H9 (cell line): ENCODE measurements around the gene PXDN. TPM values are rescaled to one million over a fixed set of nuclear protein-coding genes. Genes with fewer than 3 reads are reported as not detected.

ENCODE experiments used
- DNase-seq: peaks from one replicate; pipeline ENCODE4 v3.0.0-alpha.2; 2017
- H2AFZ ChIP-seq: one replicate; pipeline ENCODE4 v1.6.1; 2013; ENCODE audit warnings: mild to moderate bottlenecking, low read length, control low read depth, moderate library complexity
- H2AK5ac ChIP-seq: 2 replicates; pipeline ENCODE4 v1.6.1; 2013; ENCODE audit warnings: low read length, control low read depth, mixed read lengths; ENCODE audit not compliant: insufficient read length
- H2BK120ac ChIP-seq: one replicate; pipeline ENCODE4 v1.6.1; 2013; ENCODE audit warnings: low read depth, mild to moderate bottlenecking, low read length, control low read depth, inconsistent platforms; ENCODE audit not compliant: poor library complexity, severe bottlenecking
- H2BK12ac ChIP-seq: 2 replicates; pipeline ENCODE4 v1.6.1; 2013; ENCODE audit warnings: low read length, control low read depth, mixed read lengths, low read depth; ENCODE audit not compliant: insufficient read length
- H2BK15ac ChIP-seq: 2 replicates; pipeline ENCODE4 v1.6.1; 2013; ENCODE audit warnings: low read depth, low read length, control low read depth
- H2BK20ac ChIP-seq: one replicate; pipeline ENCODE4 v1.6.1; 2013; ENCODE audit warnings: low read depth, mild to moderate bottlenecking, low read length, control low read depth, inconsistent platforms; ENCODE audit not compliant: poor library complexity, severe bottlenecking
- H2BK5ac ChIP-seq: 2 replicates; pipeline ENCODE4 v1.6.1; 2013; ENCODE audit warnings: low read length, control low read depth, mixed read lengths; ENCODE audit not compliant: insufficient read length
- H3K14ac ChIP-seq: 2 replicates; pipeline ENCODE4 v1.6.1; 2013; ENCODE audit warnings: low read length, control low read depth; ENCODE audit not compliant: insufficient read depth
- H3K18ac ChIP-seq: 2 replicates; pipeline ENCODE4 v1.6.1; 2013; ENCODE audit warnings: low read depth, mild to moderate bottlenecking, mixed read lengths, low read length, control low read depth; ENCODE audit not compliant: insufficient read length
- H3K23ac ChIP-seq: 2 replicates; pipeline ENCODE4 v1.6.1; 2013; ENCODE audit warnings: low read length, control low read depth, mixed read lengths, low read depth; ENCODE audit not compliant: insufficient read length
- H3K23me2 ChIP-seq: 2 replicates; pipeline ENCODE4 v1.6.1; 2013; ENCODE audit warnings: low read depth, mild to moderate bottlenecking, mixed read lengths, low read length, control low read depth; ENCODE audit not compliant: insufficient read length, poor library complexity, severe bottlenecking
- H3K27ac ChIP-seq: 2 replicates; pipeline ENCODE4 v1.5.1; 2013; ENCODE audit warnings: low read length, control low read depth, mixed read lengths, low read depth; ENCODE audit not compliant: insufficient read length
- H3K27me3 ChIP-seq: 2 replicates; pipeline ENCODE4 v1.6.1; 2013; ENCODE audit warnings: low read length, control low read depth, inconsistent platforms; ENCODE audit not compliant: insufficient read depth
- H3K4ac ChIP-seq: 2 replicates; pipeline ENCODE4 v1.6.1; 2013; ENCODE audit warnings: low read depth, mild to moderate bottlenecking, control low read depth, inconsistent platforms, low read length, moderate library complexity
- H3K4me1 ChIP-seq: 2 replicates; pipeline ENCODE4 v1.6.1; 2013; ENCODE audit warnings: low read length, control low read depth, inconsistent platforms; ENCODE audit not compliant: insufficient read depth
- H3K4me2 ChIP-seq: 2 replicates; pipeline ENCODE4 v1.6.1; 2013; ENCODE audit warnings: low read length, control low read depth, mixed read lengths; ENCODE audit not compliant: insufficient read length, insufficient read depth
- H3K56ac ChIP-seq: 2 replicates; pipeline ENCODE4 v1.6.1; 2013; ENCODE audit warnings: low read depth, mild to moderate bottlenecking, mixed read lengths, low read length, control low read depth; ENCODE audit not compliant: insufficient read length
- H3K79me1 ChIP-seq: 2 replicates; pipeline ENCODE4 v1.6.1; 2013; ENCODE audit warnings: low read depth, mild to moderate bottlenecking, moderate library complexity, low read length, control low read depth, inconsistent platforms; ENCODE audit not compliant: insufficient read depth, poor library complexity, severe bottlenecking
- H3K79me2 ChIP-seq: 2 replicates; pipeline ENCODE4 v1.6.1; 2013; ENCODE audit warnings: low read length, control low read depth, inconsistent platforms; ENCODE audit not compliant: insufficient read depth
- H3K9ac ChIP-seq: 2 replicates; pipeline ENCODE4 v1.6.1; 2013; ENCODE audit warnings: low read length, control low read depth, mixed read lengths; ENCODE audit not compliant: insufficient read length; ENCODE audit errors: extremely low read depth
- H3K9me3 ChIP-seq: one replicate; pipeline ENCODE4 v1.6.1; 2013; ENCODE audit warnings: low read depth, low read length, inconsistent platforms; ENCODE audit not compliant: control insufficient read depth
- H3T11ph ChIP-seq: one replicate; pipeline ENCODE4 v1.6.1; 2013; ENCODE audit warnings: mild to moderate bottlenecking, low read length, control low read depth, inconsistent platforms
- H4K20me1 ChIP-seq: one replicate; pipeline ENCODE4 v1.6.1; 2013; ENCODE audit not compliant: control insufficient read depth, insufficient read length, insufficient read depth
- H4K5ac ChIP-seq: 2 replicates; pipeline ENCODE4 v1.6.1; 2013; ENCODE audit warnings: low read depth, mild to moderate bottlenecking, mixed read lengths, low read length, control low read depth; ENCODE audit not compliant: insufficient read length
- H4K8ac ChIP-seq: replicated peaks from 2 replicates; pipeline ENCODE4 v1.6.1; 2013; ENCODE audit warnings: low read length, control low read depth, mixed read lengths, low read depth; ENCODE audit not compliant: insufficient read length
- H4K91ac ChIP-seq: 2 replicates; pipeline ENCODE4 v1.6.1; 2013; ENCODE audit warnings: low read depth, mild to moderate bottlenecking, moderate library complexity, mixed read lengths, low read length, control low read depth; ENCODE audit not compliant: insufficient read length
- H3K27ac Mint-ChIP-seq, 3 experiments: 2 replicates in 2 of 3; 3 replicates in 1 of 3; pipeline ENCODE4 v1.8.0; 2020 to 2021; ENCODE audit warnings: mixed read lengths in 3 of 3, mild to moderate bottlenecking in 1 of 3, moderate library complexity in 1 of 3
- H3K27me3 Mint-ChIP-seq: 2 replicates; pipeline ENCODE4 v1.8.0; 2021; ENCODE audit warnings: low read depth, mild to moderate bottlenecking, moderate library complexity, mixed read lengths
- H3K36me3 Mint-ChIP-seq, 3 experiments: 2 replicates in 2 of 3; 3 replicates in 1 of 3; pipeline ENCODE4 v1.8.0; 2020 to 2021; ENCODE audit warnings: low read depth in 3 of 3, mixed read lengths in 3 of 3; ENCODE audit not compliant: insufficient read depth in 1 of 3
- H3K4me1 Mint-ChIP-seq, 2 experiments: 2 replicates each; pipeline ENCODE4 v1.8.0; 2020; ENCODE audit warnings: mixed read lengths in 2 of 2
- H3K4me3 Mint-ChIP-seq, 2 experiments: 2 replicates in 1 of 2; 3 replicates in 1 of 2; pipeline ENCODE4 v1.8.0; 2020 to 2021; ENCODE audit warnings: mild to moderate bottlenecking in 2 of 2, mixed read lengths in 2 of 2, moderate library complexity in 1 of 2
- H3K9me3 Mint-ChIP-seq, 2 experiments: 2 replicates in 1 of 2; 3 replicates in 1 of 2; pipeline ENCODE4 v1.8.0; 2020; ENCODE audit warnings: mild to moderate bottlenecking in 2 of 2, mixed read lengths in 2 of 2, moderate library complexity in 1 of 2
- WGBS: extraction: QIAGEN DNeasy Blood & Tissue Kit; methylation state at CpG from one replicate; pipeline ENCODE4 v1.1.7; 2013; ENCODE audit warnings: missing lambda C conversion rate, low lambda C conversion rate, mixed read lengths; ENCODE audit not compliant: insufficient read length; ENCODE audit errors: extremely low coverage; 5-methylcytosine and 5-hydroxymethylcytosine counted together
- total RNA-seq: library from RNA; stranded (reverse); gene quantifications from 2 replicates; pipeline ENCODE4 v1.2.1, GENCODE V29; 2021
- TF ChIP-seq, protein P1 (sequence below): fragments of 200-600 bp; sonication (generic); conservative IDR thresholded peaks from 3 replicates; pipeline ENCODE4 v1.8.0; 2021; ENCODE audit warnings: antibody characterized with exemption, mild to moderate bottlenecking

The PXDN gene
- total RNA-seq, 1 experiment from 2014 or later: 146 TPM

DNA sequence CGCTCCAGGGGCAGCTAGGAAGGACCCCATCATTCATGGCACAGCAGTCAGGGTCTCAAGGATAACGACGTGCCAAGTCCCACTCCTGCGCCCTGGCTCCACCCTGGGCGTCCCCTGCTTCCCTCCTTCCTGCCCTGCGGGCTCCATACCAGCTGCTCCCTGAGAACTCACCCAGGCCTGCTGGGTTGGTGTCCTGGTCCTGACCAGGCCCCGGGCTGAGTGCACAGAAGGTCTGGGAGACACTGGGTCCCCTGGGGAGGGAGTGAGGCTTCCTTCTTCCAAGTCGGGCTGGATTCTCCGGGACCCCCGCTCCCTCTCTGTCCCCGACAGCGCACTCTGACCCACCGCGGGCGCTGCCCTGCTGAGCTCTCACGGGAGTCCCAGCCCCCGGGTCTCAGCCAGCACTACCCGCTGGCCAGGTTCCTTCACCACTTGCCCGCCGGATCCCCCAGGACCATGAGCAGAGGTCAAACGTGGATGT, 160.2 kb downstream of the PXDN start:
- H3K9me3 Mint-ChIP-seq: peaks cover 4% of the 10 kb centered on the region in 2 experiments; a peak in 2 of 5 replicates
- H4K8ac ChIP-seq: no peak overlapping the region
- H3K9me3 ChIP-seq: no peaks in the 10 kb centered on the region
- H2BK12ac ChIP-seq: no peak overlapping the region
- H2BK15ac ChIP-seq: no peak overlapping the region
- no peak overlapping the region for H2AFZ ChIP-seq
- no peak overlapping the region for H3T11ph ChIP-seq
- peaks cover 0 to 7% (median 4%) of the 10 kb centered on the region in 3 experiments; a peak in 4 of 7 replicates for H3K36me3 Mint-ChIP-seq
- H3K14ac ChIP-seq: no peak overlapping the region
- H3K27ac ChIP-seq: no peak overlapping the region
- no peak overlapping the region for H3K18ac ChIP-seq
- no peak overlapping the region for H2BK20ac ChIP-seq
- H2BK120ac ChIP-seq: no peak overlapping the region
- TF ChIP-seq, protein P1, sequence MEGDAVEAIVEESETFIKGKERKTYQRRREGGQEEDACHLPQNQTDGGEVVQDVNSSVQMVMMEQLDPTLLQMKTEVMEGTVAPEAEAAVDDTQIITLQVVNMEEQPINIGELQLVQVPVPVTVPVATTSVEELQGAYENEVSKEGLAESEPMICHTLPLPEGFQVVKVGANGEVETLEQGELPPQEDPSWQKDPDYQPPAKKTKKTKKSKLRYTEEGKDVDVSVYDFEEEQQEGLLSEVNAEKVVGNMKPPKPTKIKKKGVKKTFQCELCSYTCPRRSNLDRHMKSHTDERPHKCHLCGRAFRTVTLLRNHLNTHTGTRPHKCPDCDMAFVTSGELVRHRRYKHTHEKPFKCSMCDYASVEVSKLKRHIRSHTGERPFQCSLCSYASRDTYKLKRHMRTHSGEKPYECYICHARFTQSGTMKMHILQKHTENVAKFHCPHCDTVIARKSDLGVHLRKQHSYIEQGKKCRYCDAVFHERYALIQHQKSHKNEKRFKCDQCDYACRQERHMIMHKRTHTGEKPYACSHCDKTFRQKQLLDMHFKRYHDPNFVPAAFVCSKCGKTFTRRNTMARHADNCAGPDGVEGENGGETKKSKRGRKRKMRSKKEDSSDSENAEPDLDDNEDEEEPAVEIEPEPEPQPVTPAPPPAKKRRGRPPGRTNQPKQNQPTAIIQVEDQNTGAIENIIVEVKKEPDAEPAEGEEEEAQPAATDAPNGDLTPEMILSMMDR: no peak
- no peak for DNase-seq
- no peak overlapping the region for H3K23ac ChIP-seq
- peaks cover 13 to 16% of the 10 kb centered on the region in 2 experiments for H3K4me1 Mint-ChIP-seq
- no peaks in the 10 kb centered on the region for H3K27me3 ChIP-seq
- no CpG with 5 or more reads among the region's 21 CpGs for WGBS
- no peaks in the 10 kb centered on the region for H3K79me2 ChIP-seq
- H3K27me3 Mint-ChIP-seq: no peaks in the 10 kb centered on the region; the same call in 1 of the 2 replicates
- no peaks in the 10 kb centered on the region for H3K79me1 ChIP-seq
- no peak overlapping the region for H3K4me2 ChIP-seq
- no peak overlapping the region for H4K91ac ChIP-seq
- no peak overlapping the region for H2AK5ac ChIP-seq
- H4K20me1 ChIP-seq: no peaks in the 10 kb centered on the region
- no peak overlapping the region for H3K9ac ChIP-seq
- no peak overlapping the region for H3K4me3 Mint-ChIP-seq
- no peak overlapping the region for H4K5ac ChIP-seq
- no peak overlapping the region for H3K56ac ChIP-seq
- no peak overlapping the region for H3K4ac ChIP-seq
- peaks cover 4% of the 10 kb centered on the region; the same call in 1 of the 2 replicates for H3K4me1 ChIP-seq
- H3K23me2 ChIP-seq: no peaks in the 10 kb centered on the region
- no peak overlapping the region for H2BK5ac ChIP-seq
- H3K27ac Mint-ChIP-seq: no peak overlapping the region
